SK-N-SH (cell line): ENCODE data around the gene CMTM8.

ENCODE experiments used
- FOXM1 ChIP-seq: IDR thresholded peaks from 2 replicates; pipeline ENCODE4 v1.4.0; 2012; ENCODE audit warnings: low read depth, mild to moderate bottlenecking
- TF ChIP-seq, protein P1 (sequence below): fragments of 200-600 bp; sonication (generic); IDR thresholded peaks from 2 replicates; pipeline ENCODE4 v1.6.1; 2017; ENCODE audit warnings: antibody characterized with exemption, mild to moderate bottlenecking, moderate library complexity
- TF ChIP-seq, protein P2 (sequence below): IDR thresholded peaks from 2 replicates; pipeline ENCODE4 v1.4.0; 2012; ENCODE audit warnings: low read depth, borderline replicate concordance
- TF ChIP-seq, protein P3 (sequence below): IDR thresholded peaks from 2 replicates; pipeline ENCODE4 v1.4.0; 2012; ENCODE audit warnings: low read depth, borderline replicate concordance

DNA sequence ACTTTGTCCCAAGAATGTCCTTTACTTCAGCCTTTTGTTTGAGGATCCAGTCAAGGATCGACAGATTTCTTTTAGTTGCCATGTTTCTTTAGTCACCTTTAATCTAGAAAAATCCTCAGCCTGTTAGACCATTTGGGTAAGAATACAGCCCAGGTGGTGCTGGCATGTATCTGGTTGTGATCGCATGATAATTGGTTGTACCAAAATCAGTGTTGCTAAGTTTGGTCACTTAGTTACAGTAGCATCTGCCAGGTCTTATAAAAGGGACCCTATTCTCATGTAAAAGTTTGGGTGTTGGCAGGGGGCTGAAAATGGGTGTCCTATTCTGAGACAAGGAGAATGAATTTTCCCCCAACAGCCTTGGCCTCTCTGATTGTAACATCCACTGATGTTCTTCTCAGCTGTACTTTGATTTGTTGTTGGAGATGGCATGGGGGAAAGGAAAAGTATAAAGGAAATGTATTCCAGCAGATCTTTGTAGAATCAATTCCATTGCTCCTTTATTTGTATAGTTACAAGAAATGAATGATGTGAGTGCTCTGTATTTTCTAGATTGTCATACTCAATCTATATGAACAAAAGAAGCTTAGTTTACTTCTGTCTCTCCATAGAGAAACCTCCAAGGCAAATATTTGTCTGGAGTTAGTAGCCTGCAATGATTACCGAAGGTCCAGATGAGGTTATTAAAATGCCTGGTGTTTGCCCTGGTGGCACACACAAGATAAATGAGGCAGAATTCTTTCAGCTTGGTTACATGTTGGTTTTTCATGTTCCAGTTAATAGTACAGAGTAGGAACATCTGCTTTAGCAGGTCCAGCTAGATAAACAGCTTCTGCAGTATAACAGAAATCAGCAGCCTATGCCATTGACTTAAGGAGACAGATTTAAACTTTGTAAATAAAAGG lies 65.7 kb downstream of the CMTM8 start:
- TF ChIP-seq, protein P1, sequence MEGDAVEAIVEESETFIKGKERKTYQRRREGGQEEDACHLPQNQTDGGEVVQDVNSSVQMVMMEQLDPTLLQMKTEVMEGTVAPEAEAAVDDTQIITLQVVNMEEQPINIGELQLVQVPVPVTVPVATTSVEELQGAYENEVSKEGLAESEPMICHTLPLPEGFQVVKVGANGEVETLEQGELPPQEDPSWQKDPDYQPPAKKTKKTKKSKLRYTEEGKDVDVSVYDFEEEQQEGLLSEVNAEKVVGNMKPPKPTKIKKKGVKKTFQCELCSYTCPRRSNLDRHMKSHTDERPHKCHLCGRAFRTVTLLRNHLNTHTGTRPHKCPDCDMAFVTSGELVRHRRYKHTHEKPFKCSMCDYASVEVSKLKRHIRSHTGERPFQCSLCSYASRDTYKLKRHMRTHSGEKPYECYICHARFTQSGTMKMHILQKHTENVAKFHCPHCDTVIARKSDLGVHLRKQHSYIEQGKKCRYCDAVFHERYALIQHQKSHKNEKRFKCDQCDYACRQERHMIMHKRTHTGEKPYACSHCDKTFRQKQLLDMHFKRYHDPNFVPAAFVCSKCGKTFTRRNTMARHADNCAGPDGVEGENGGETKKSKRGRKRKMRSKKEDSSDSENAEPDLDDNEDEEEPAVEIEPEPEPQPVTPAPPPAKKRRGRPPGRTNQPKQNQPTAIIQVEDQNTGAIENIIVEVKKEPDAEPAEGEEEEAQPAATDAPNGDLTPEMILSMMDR = no peak
- TF ChIP-seq, protein P2, sequence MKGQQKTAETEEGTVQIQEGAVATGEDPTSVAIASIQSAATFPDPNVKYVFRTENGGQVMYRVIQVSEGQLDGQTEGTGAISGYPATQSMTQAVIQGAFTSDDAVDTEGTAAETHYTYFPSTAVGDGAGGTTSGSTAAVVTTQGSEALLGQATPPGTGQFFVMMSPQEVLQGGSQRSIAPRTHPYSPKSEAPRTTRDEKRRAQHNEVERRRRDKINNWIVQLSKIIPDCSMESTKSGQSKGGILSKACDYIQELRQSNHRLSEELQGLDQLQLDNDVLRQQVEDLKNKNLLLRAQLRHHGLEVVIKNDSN = no peak
- TF ChIP-seq, protein P3, sequence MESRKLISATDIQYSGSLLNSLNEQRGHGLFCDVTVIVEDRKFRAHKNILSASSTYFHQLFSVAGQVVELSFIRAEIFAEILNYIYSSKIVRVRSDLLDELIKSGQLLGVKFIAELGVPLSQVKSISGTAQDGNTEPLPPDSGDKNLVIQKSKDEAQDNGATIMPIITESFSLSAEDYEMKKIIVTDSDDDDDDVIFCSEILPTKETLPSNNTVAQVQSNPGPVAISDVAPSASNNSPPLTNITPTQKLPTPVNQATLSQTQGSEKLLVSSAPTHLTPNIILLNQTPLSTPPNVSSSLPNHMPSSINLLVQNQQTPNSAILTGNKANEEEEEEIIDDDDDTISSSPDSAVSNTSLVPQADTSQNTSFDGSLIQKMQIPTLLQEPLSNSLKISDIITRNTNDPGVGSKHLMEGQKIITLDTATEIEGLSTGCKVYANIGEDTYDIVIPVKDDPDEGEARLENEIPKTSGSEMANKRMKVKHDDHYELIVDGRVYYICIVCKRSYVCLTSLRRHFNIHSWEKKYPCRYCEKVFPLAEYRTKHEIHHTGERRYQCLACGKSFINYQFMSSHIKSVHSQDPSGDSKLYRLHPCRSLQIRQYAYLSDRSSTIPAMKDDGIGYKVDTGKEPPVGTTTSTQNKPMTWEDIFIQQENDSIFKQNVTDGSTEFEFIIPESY = no peak
- TF ChIP-seq FOXM1 = no peak
